ENCODE measurements around the gene APOLD1.

APOLD1 gene

DNA sequence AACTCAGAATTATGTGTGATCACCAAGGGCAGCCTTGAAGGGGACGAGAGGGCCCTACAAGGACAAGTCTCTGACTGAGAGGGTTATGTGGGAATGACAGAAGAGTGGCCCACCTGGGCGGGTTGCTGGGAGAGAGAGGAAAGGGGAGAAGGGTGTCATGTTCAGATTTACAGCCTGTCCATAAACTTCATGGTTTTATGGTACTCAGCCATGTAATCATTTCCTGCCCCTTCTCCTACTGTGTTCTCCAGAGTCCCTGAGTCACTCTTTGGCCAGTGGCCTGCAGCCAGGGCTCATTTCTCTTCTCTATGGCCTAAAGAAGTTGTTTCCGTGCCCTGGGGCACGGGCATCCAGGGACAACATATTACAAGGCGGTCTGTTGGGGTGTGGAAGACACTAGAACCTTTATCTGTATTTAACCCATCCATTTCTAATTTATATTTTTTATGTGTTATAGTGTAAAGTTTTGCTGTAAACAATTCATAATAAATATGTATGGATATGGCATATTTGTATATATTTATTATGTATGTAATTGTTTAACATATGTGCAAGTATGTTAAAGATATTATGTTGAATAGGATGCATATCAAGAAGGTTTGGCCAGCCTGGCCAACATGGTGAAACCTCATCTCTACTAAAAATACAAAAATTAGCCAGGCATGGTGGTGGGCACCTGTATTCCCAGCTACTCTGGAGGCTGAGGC, 54.6 kb downstream of the APOLD1 start:
- no peak overlapping the region for H3K4me2 ChIP-seq (ENCODE audit: low read length)
- no peaks in the 10 kb centered on the region for H3K36me3 ChIP-seq (ENCODE audit: control insufficient read depth, insufficient read depth, low read length)
- H3K9me3 ChIP-seq (ENCODE audit: control insufficient read depth, low read length) = no peaks in the 10 kb centered on the region
- no peaks in the 10 kb centered on the region for H3K79me2 ChIP-seq
- no peaks in the 10 kb centered on the region for H3K27me3 ChIP-seq (ENCODE audit: control insufficient read depth, insufficient read depth, low read length)
- H3K4me1 ChIP-seq = peaks cover 13% of the 10 kb centered on the region
- H2AFZ ChIP-seq = no peak overlapping the region
- no peak overlapping the region for H3K27ac ChIP-seq
- no peak overlapping the region for H3K4me3 ChIP-seq (ENCODE audit: low read depth, low read length)
- H3K9ac ChIP-seq = no peak overlapping the region
- TF ChIP-seq, protein P1, sequence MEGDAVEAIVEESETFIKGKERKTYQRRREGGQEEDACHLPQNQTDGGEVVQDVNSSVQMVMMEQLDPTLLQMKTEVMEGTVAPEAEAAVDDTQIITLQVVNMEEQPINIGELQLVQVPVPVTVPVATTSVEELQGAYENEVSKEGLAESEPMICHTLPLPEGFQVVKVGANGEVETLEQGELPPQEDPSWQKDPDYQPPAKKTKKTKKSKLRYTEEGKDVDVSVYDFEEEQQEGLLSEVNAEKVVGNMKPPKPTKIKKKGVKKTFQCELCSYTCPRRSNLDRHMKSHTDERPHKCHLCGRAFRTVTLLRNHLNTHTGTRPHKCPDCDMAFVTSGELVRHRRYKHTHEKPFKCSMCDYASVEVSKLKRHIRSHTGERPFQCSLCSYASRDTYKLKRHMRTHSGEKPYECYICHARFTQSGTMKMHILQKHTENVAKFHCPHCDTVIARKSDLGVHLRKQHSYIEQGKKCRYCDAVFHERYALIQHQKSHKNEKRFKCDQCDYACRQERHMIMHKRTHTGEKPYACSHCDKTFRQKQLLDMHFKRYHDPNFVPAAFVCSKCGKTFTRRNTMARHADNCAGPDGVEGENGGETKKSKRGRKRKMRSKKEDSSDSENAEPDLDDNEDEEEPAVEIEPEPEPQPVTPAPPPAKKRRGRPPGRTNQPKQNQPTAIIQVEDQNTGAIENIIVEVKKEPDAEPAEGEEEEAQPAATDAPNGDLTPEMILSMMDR (IDR thresholded peaks at IDR 0.05) = no peak

DNA sequence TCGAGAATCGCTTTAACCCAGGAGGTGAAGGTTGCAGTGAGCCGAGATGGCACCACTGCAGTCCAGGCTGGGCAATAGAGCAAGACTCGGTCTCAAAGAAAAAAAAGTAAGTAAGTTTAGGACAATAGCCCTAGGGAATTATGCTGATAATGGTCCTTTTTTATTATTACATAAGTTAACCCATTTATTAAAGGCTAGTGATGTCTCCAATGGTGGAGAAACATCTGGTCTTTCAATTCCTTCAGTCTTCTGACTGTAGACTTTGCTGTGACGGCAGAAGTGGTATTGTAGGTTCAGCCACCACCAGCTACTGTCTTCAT, 55.1 kb downstream of the APOLD1 start:
- H3K9ac ChIP-seq = no peak overlapping the region
- no peaks in the 10 kb centered on the region for H3K79me2 ChIP-seq
- H3K4me1 ChIP-seq = peaks cover 8% of the 10 kb centered on the region
- no peaks in the 10 kb centered on the region for H3K9me3 ChIP-seq (ENCODE audit: control insufficient read depth, low read length)
- no peaks in the 10 kb centered on the region for H3K27me3 ChIP-seq (ENCODE audit: control insufficient read depth, insufficient read depth, low read length)
- H3K4me3 ChIP-seq (ENCODE audit: low read depth, low read length) = no peak overlapping the region
- H3K27ac ChIP-seq = no peak overlapping the region
- no peak overlapping the region for H3K4me2 ChIP-seq (ENCODE audit: low read length)
- H2AFZ ChIP-seq = no peak overlapping the region
- no peaks in the 10 kb centered on the region for H3K36me3 ChIP-seq (ENCODE audit: control insufficient read depth, insufficient read depth, low read length)
- TF ChIP-seq, protein P1 (IDR thresholded peaks at IDR 0.05) = no peak

Measured in parathyroid adenoma (tissue), 2 donors.